Measurements from ENCODE around the gene KCND2. TPM values are rescaled to one million over a fixed set of nuclear protein-coding genes. Genes with fewer than 3 reads are reported as not detected.

KCND2 gene
- total RNA-seq, 4 donors from 2014 or later: 0.89 to 2.1 (median 1.4) TPM

DNA sequence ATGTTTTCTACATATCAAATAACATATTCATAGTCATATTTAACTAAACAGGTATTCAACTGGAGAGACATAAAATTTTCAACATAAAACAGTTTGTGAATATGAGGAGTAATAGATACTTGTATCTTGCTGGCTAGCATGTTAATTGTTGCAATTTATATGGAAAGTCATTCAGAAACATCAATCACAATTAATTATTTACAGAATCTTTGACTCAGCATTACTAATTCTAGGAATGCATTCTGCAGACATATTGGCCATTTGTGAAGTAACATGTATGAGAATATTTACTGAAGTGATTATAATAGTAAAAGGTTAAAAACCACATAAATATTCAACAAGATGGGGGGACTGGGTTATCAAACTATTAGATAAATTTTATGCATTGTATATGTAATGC, 381.3 kb downstream of the KCND2 start:
- H3K36me3 ChIP-seq: no peaks in the 10 kb centered on the region
- TF ChIP-seq, protein P1, sequence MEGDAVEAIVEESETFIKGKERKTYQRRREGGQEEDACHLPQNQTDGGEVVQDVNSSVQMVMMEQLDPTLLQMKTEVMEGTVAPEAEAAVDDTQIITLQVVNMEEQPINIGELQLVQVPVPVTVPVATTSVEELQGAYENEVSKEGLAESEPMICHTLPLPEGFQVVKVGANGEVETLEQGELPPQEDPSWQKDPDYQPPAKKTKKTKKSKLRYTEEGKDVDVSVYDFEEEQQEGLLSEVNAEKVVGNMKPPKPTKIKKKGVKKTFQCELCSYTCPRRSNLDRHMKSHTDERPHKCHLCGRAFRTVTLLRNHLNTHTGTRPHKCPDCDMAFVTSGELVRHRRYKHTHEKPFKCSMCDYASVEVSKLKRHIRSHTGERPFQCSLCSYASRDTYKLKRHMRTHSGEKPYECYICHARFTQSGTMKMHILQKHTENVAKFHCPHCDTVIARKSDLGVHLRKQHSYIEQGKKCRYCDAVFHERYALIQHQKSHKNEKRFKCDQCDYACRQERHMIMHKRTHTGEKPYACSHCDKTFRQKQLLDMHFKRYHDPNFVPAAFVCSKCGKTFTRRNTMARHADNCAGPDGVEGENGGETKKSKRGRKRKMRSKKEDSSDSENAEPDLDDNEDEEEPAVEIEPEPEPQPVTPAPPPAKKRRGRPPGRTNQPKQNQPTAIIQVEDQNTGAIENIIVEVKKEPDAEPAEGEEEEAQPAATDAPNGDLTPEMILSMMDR (IDR thresholded peaks at IDR 0.05): no peak
- TF ChIP-seq POLR2A (IDR thresholded peaks at IDR 0.05): no peak
- no peak overlapping the region for H3K27ac ChIP-seq
- intact Hi-C loops (cut with DNase I): no loop called here
- no peak overlapping the region for H3K4me3 ChIP-seq (replicated peaks in 1 of 3)
- H3K4me1 ChIP-seq: no peaks in the 10 kb centered on the region
- no peaks in the 10 kb centered on the region for H3K9me3 ChIP-seq
- H3K27me3 ChIP-seq: no peaks in the 10 kb centered on the region
- DNase-seq: no peak

DNA sequence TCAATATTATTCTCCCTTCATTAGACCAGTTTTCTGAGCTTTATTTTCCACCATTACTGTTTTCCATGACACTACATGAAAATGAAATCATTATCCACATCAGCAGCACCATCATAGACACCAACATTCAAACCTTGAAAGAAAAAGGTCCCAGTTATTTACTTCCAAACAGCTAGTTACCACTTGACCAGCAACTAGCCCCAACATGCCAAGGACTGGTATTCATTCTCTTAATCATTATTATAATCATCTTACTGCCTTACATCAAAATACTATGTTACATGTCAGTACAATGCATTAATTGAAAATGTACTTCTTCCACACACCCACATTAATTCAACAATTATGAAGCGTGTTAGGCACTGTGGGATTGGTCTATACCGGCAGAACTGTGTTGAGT, 385.5 kb downstream of the KCND2 start:
- H3K27ac ChIP-seq: no peak overlapping the region
- H3K27me3 ChIP-seq: no peaks in the 10 kb centered on the region
- DNase-seq: no peak
- no peaks in the 10 kb centered on the region for H3K36me3 ChIP-seq
- WGBS, 2 donors: 94% methylated on average over 2 of the region's 2 CpGs
- TF ChIP-seq, protein P1 (IDR thresholded peaks at IDR 0.05): no peak
- no peak for TF ChIP-seq POLR2A (IDR thresholded peaks at IDR 0.05)
- H3K9me3 ChIP-seq: no peaks in the 10 kb centered on the region
- no peak overlapping the region for H3K4me3 ChIP-seq (replicated peaks in 1 of 3)
- H3K4me1 ChIP-seq: no peaks in the 10 kb centered on the region
- intact Hi-C loops (cut with DNase I): no loop called here

DNA sequence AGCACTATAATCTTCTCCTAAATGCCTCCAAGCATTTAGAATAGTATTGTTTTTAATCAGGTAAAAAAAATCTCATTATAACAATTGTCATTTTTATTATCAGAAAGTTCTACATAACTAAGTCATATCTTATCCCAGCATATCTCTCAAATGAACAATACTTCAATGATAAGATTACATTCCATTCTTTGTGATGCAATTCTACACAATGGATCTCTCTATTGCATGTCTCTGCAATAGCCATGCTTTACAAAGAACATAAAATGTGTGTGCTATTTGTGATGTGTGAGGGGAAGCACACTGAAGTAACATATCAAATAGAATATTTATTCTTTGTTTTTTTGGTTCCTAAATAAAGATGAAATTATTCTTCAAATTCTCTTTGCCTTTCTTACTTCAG, 389.3 kb downstream of the KCND2 start:
- no peak for TF ChIP-seq POLR2A (IDR thresholded peaks at IDR 0.05)
- TF ChIP-seq, protein P1 (IDR thresholded peaks at IDR 0.05): no peak
- no peaks in the 10 kb centered on the region for H3K27me3 ChIP-seq
- DNase-seq: no peak
- no peak overlapping the region for H3K27ac ChIP-seq
- intact Hi-C loops (cut with DNase I): no loop called here
- no peaks in the 10 kb centered on the region for H3K4me1 ChIP-seq
- H3K9me3 ChIP-seq: no peaks in the 10 kb centered on the region
- H3K4me3 ChIP-seq (replicated peaks in 1 of 3): no peak overlapping the region
- no peaks in the 10 kb centered on the region for H3K36me3 ChIP-seq

GRCh38 chr7:120665068-120665467, 392.1 kb downstream of the KCND2 start:
- H3K9me3 ChIP-seq: no peaks in the 10 kb centered on the region
- intact Hi-C loops (cut with DNase I): no loop called here
- no peak for TF ChIP-seq POLR2A (IDR thresholded peaks at IDR 0.05)
- TF ChIP-seq, protein P1 (IDR thresholded peaks at IDR 0.05): no peak
- no peaks in the 10 kb centered on the region for H3K27me3 ChIP-seq
- H3K27ac ChIP-seq: no peak overlapping the region
- no peak for DNase-seq
- no peaks in the 10 kb centered on the region for H3K36me3 ChIP-seq
- H3K4me3 ChIP-seq (replicated peaks in 1 of 3): no peak overlapping the region
- WGBS, 2 donors: 91 to 93% methylated on average over 1 of the region's 1 CpG
- H3K4me1 ChIP-seq: no peaks in the 10 kb centered on the region

DNA sequence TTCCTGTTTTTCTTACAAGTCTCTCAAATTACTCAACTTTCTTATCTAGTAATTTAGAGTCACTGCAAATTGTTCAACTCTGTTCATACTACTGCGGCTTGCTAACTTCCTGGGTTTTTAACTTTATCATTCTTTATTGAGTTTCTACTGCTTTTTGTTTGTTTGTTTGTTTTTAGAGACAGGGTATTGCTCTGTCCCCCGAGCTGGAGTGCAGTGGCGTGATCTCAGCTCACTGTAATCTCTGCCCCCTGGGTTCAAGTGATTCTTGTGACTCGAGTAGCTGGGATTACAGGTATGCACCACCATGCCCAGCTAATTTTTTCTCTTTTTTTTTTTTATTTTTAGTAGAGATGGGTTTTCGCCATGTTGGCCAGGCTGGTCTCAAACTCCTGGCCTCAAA, 402.1 kb downstream of the KCND2 start:
- intact Hi-C loops (cut with DNase I): no loop called here
- TF ChIP-seq, protein P1 (IDR thresholded peaks at IDR 0.05): no peak
- no peak for TF ChIP-seq POLR2A (IDR thresholded peaks at IDR 0.05)
- Histone ChIP-seq H3K27me3 (no peaks in the 10 kb centered on the region), H3K36me3 (no peaks in the 10 kb centered on the region), H3K4me3 (replicated peaks in 1 of 3) (no peak overlapping the region), H3K4me1 (no peaks in the 10 kb centered on the region), H3K9me3 (no peaks in the 10 kb centered on the region), H3K27ac (no peak overlapping the region)
- DNase-seq: no peak
- 64 to 67% methylated on average over 5 of the region's 5 CpGs for WGBS, 2 donors

Measured in thyroid gland (tissue), 4 donors.